T-helper 17 cell (primary cell): ENCODE measurements around the gene RBM15. TPM values are rescaled to one million over a fixed set of nuclear protein-coding genes. Genes with fewer than 3 reads are reported as not detected.

Source experiments
- ATAC-seq: fragments of 150-1000 bp; cut with Tn5 transposase; 2 replicates; pipeline ENCODE4 v1.10.0; 2021; ENCODE audit warnings: mild to moderate bottlenecking, moderate library complexity
- DNase-seq, 3 donors: peaks; one replicate each; pipeline versions ENCODE4 v3.0.0 to v3.0.0-alpha.2; 2020 to 2021
- H3K9me3 ChIP-seq: one replicate; pipeline ENCODE4 v1.7.0; 2013; ENCODE audit warnings: low read length, mild to moderate bottlenecking; ENCODE audit not compliant: control insufficient read depth, poor library complexity, severe bottlenecking
- H3K27ac Mint-ChIP-seq: one replicate; pipeline ENCODE4 v1.8.0; 2022; ENCODE audit warnings: mild to moderate bottlenecking, moderate library complexity, mixed read lengths
- H3K27me3 Mint-ChIP-seq: one replicate; pipeline ENCODE4 v1.8.0; 2022; ENCODE audit warnings: mixed read lengths
- H3K36me3 Mint-ChIP-seq: one replicate; pipeline ENCODE4 v1.8.0; 2022; ENCODE audit warnings: low read depth, mixed read lengths
- H3K4me1 Mint-ChIP-seq: one replicate; pipeline ENCODE4 v1.8.0; 2022; ENCODE audit warnings: mild to moderate bottlenecking, mixed read lengths
- H3K4me3 Mint-ChIP-seq: one replicate; pipeline ENCODE4 v1.8.0; 2022; ENCODE audit warnings: mild to moderate bottlenecking, moderate library complexity, mixed read lengths
- total RNA-seq, 4 donors: library from RNA in 2 of 4; stranded (reverse) in 2 of 4; gene quantifications; one replicate each; pipeline ENCODE4 v1.2.3 and lab custom pipeline; 2022 to 2026

RBM15 gene
- total RNA-seq, 2 donors from 2014 or later: 40.5 to 45.2 TPM

GRCh38 chr1:110309139-110309538 lies 30.0 kb upstream of the RBM15 start:
- no peak for DNase-seq
- Mint-ChIP-seq H3K4me1 (peaks cover 9% of the 10 kb centered on the region), H3K4me3 (no peak overlapping the region), H3K27me3 (peaks cover 16% of the 10 kb centered on the region), H3K36me3 (peaks cover 3% of the 10 kb centered on the region), H3K27ac (no peak overlapping the region)
- no peaks in the 10 kb centered on the region for H3K9me3 ChIP-seq
- no peak for ATAC-seq

- Mint-ChIP-seq H3K4me3 (no peak overlapping the region), H3K27me3 (peaks cover 9% of the 10 kb centered on the region), H3K27ac (no peak overlapping the region), H3K36me3 (peaks cover 3% of the 10 kb centered on the region), H3K4me1 (peaks cover 9% of the 10 kb centered on the region)
- DNase-seq (no peak), ATAC-seq (no peak)
- H3K9me3 ChIP-seq: no peaks in the 10 kb centered on the region
Measured at GRCh38 chr1:110309767-110310166, 29.4 kb upstream of the RBM15 start.

GRCh38 chr1:110310300-110310699 lies 28.9 kb upstream of the RBM15 start:
- no peak overlapping the region for H3K4me3 Mint-ChIP-seq
- DNase-seq (no peak), ATAC-seq (no peak)
- no peaks in the 10 kb centered on the region for H3K9me3 ChIP-seq
- H3K27ac Mint-ChIP-seq: no peak overlapping the region
- H3K4me1 Mint-ChIP-seq: peaks cover 9% of the 10 kb centered on the region
- H3K36me3 Mint-ChIP-seq: peaks cover 3% of the 10 kb centered on the region
- H3K27me3 Mint-ChIP-seq: peaks cover 9% of the 10 kb centered on the region

- H3K4me3 Mint-ChIP-seq: no peak overlapping the region
- peak; percentile 98 for ATAC-seq
- no peak overlapping the region for H3K27ac Mint-ChIP-seq
- H3K36me3 Mint-ChIP-seq: no peaks in the 10 kb centered on the region
- peak; percentile 50 to 67 (median 56) for DNase-seq
- H3K4me1 Mint-ChIP-seq: peaks cover 6% of the 10 kb centered on the region
- no peaks in the 10 kb centered on the region for H3K27me3 Mint-ChIP-seq
- no peaks in the 10 kb centered on the region for H3K9me3 ChIP-seq
Measured at GRCh38 chr1:110312188-110313121, 26.7 kb upstream of the RBM15 start.

- peaks cover 3% of the 10 kb centered on the region for H3K36me3 Mint-ChIP-seq
- H3K9me3 ChIP-seq: no peaks in the 10 kb centered on the region
- peaks cover 1% of the 10 kb centered on the region for H3K27me3 Mint-ChIP-seq
- H3K4me3 Mint-ChIP-seq: no peak overlapping the region
- ATAC-seq: no peak
- DNase-seq: no peak
- no peak overlapping the region for H3K27ac Mint-ChIP-seq
- peaks cover 4% of the 10 kb centered on the region for H3K4me1 Mint-ChIP-seq
Measured at GRCh38 chr1:110316735-110317134, 22.4 kb upstream of the RBM15 start.

- DNase-seq (no peak), ATAC-seq (no peak)
- H3K36me3 Mint-ChIP-seq: peaks cover 3% of the 10 kb centered on the region
- H3K27me3 Mint-ChIP-seq: peaks cover 6% of the 10 kb centered on the region
- peaks cover 2% of the 10 kb centered on the region for H3K4me1 Mint-ChIP-seq
- H3K27ac Mint-ChIP-seq: no peak overlapping the region
- H3K9me3 ChIP-seq: no peaks in the 10 kb centered on the region
- H3K4me3 Mint-ChIP-seq: no peak overlapping the region
Measured at GRCh38 chr1:110318046-110318445, 21.1 kb upstream of the RBM15 start.

GRCh38 chr1:110319332-110320167 lies 19.6 kb upstream of the RBM15 start:
- H3K27ac Mint-ChIP-seq: no peak overlapping the region

GRCh38 chr1:110320168-110320518 lies 19.0 kb upstream of the RBM15 start:
- Mint-ChIP-seq H3K27ac (no peak overlapping the region), H3K27me3 (peaks cover 6% of the 10 kb centered on the region), H3K4me1 (peaks cover 2% of the 10 kb centered on the region), H3K4me3 (no peak overlapping the region), H3K36me3 (peaks cover 3% of the 10 kb centered on the region)
- DNase-seq (no peak), ATAC-seq (no peak)
- H3K9me3 ChIP-seq: no peaks in the 10 kb centered on the region

More at GRCh38 chr1:110319332-110320167, 19.6 kb upstream of the RBM15 start:
- Mint-ChIP-seq H3K36me3 (peaks cover 3% of the 10 kb centered on the region), H3K4me1 (peaks cover 2% of the 10 kb centered on the region), H3K27me3 (peaks cover 6% of the 10 kb centered on the region), H3K4me3 (no peak overlapping the region)
- no peaks in the 10 kb centered on the region for H3K9me3 ChIP-seq
- ATAC-seq (no peak), DNase-seq (no peak)

GRCh38 chr1:110321045-110321444 lies 18.1 kb upstream of the RBM15 start:
- Mint-ChIP-seq H3K27me3 (peaks cover 6% of the 10 kb centered on the region), H3K4me1 (peaks cover 2% of the 10 kb centered on the region), H3K4me3 (no peak overlapping the region), H3K36me3 (peaks cover 3% of the 10 kb centered on the region), H3K27ac (no peak overlapping the region)
- DNase-seq: no peak
- no peaks in the 10 kb centered on the region for H3K9me3 ChIP-seq
- ATAC-seq: no peak

GRCh38 chr1:110321846-110322245 lies 17.3 kb upstream of the RBM15 start:
- peaks cover 2% of the 10 kb centered on the region for H3K4me1 Mint-ChIP-seq
- H3K36me3 Mint-ChIP-seq: peaks cover 3% of the 10 kb centered on the region
- DNase-seq (no peak), ATAC-seq (no peak)
- H3K4me3 Mint-ChIP-seq: no peak overlapping the region
- no peaks in the 10 kb centered on the region for H3K9me3 ChIP-seq
- no peak overlapping the region for H3K27ac Mint-ChIP-seq
- H3K27me3 Mint-ChIP-seq: peaks cover 6% of the 10 kb centered on the region

GRCh38 chr1:110324667-110325066 lies 14.5 kb upstream of the RBM15 start:
- ATAC-seq: no peak
- H3K4me1 Mint-ChIP-seq: peaks cover 2% of the 10 kb centered on the region
- no peak for DNase-seq
- H3K4me3 Mint-ChIP-seq: no peak overlapping the region
- peaks cover 6% of the 10 kb centered on the region for H3K27me3 Mint-ChIP-seq
- no peak overlapping the region for H3K27ac Mint-ChIP-seq
- H3K9me3 ChIP-seq: no peaks in the 10 kb centered on the region
- no peaks in the 10 kb centered on the region for H3K36me3 Mint-ChIP-seq

GRCh38 chr1:110326826-110327225 lies 12.4 kb upstream of the RBM15 start:
- Mint-ChIP-seq H3K4me1 (peaks cover 2% of the 10 kb centered on the region), H3K27ac (no peak overlapping the region), H3K27me3 (peaks cover 4% of the 10 kb centered on the region), H3K4me3 (no peak overlapping the region), H3K36me3 (no peaks in the 10 kb centered on the region)
- DNase-seq (no peak), ATAC-seq (no peak)
- no peaks in the 10 kb centered on the region for H3K9me3 ChIP-seq

GRCh38 chr1:110328274-110328673 lies 10.9 kb upstream of the RBM15 start:
- Mint-ChIP-seq H3K27me3 (no peaks in the 10 kb centered on the region), H3K27ac (no peak overlapping the region), H3K4me1 (peaks cover 3% of the 10 kb centered on the region), H3K36me3 (no peaks in the 10 kb centered on the region), H3K4me3 (no peak overlapping the region)
- no peaks in the 10 kb centered on the region for H3K9me3 ChIP-seq
- ATAC-seq (no peak), DNase-seq (no peak)
